HepG2 (cell line): ENCODE results near the gene LRRC45. TPM values are rescaled to one million over a fixed set of nuclear protein-coding genes. Genes with fewer than 3 reads are reported as not detected.

ENCODE experiments used
- ARNT ChIP-seq: fragments of 450-650 bp; IDR thresholded peaks from 2 replicates; pipeline ENCODE4 v1.6.1; 2017
- CBX1 ChIP-seq: IDR thresholded peaks from one replicate; pipeline ENCODE4 v1.6.1; 2016; ENCODE audit warnings: antibody characterized with exemption, low read depth
- LCORL ChIP-seq, 2 experiments: fragments of 450-650 bp in 1 of 2; sonication (generic) in 1 of 2; formaldehyde crosslinking in 1 of 2; IDR thresholded peaks; 2 replicates each; pipeline versions ENCODE4 v1.5.0 to v1.6.1; 2017 to 2020; ENCODE audit warnings: antibody characterized with exemption in 1 of 2, missing genetic modification reagents in 1 of 2
- MXI1 ChIP-seq: IDR thresholded peaks from 3 replicates; pipeline ENCODE4 v1.6.1; 2012; ENCODE audit warnings: low read depth, low read length, inconsistent platforms, borderline replicate concordance
- NPAS2 ChIP-seq: sonication (generic); formaldehyde crosslinking; IDR thresholded peaks from 2 replicates; pipeline ENCODE4 v1.8.0; 2022; ENCODE audit warnings: mild to moderate bottlenecking, missing genetic modification reagents, borderline replicate concordance
- NR1H2 ChIP-seq: sonication (generic); formaldehyde crosslinking; IDR thresholded peaks from 2 replicates; pipeline ENCODE4 v1.8.1; 2022; ENCODE audit warnings: low read depth, missing genetic modification reagents, borderline replicate concordance
- XRCC5 ChIP-seq: fragments of 200-400 bp; formaldehyde crosslinking; optimal IDR thresholded peaks from 2 replicates; pipeline ENCODE3; 2017; ENCODE audit warnings: mild to moderate bottlenecking, low read length
- ZNF230 ChIP-seq: sonication (generic); formaldehyde crosslinking; IDR thresholded peaks from 2 replicates; pipeline ENCODE4 v1.4.0; 2020; ENCODE audit warnings: mild to moderate bottlenecking, missing genetic modification reagents
- ZNF331 ChIP-seq: sonication (generic); formaldehyde crosslinking; IDR thresholded peaks from 2 replicates; pipeline ENCODE4 v1.4.0; 2020; ENCODE audit warnings: missing genetic modification reagents
- ZNF44 ChIP-seq: sonication (generic); formaldehyde crosslinking; IDR thresholded peaks from 2 replicates; pipeline ENCODE4 v1.5.1; 2020; ENCODE audit warnings: mild to moderate bottlenecking, missing genetic modification reagents
- ZNF878 ChIP-seq: sonication (generic); formaldehyde crosslinking; IDR thresholded peaks from 2 replicates; pipeline ENCODE4 v1.8.1; 2023; ENCODE audit warnings: mild to moderate bottlenecking, missing genetic modification reagents, moderate library complexity
- polyA plus RNA-seq, 8 experiments: library from polyadenylated mRNA; depleted of rRNA in 3 of 8; stranded (reverse) in 7 of 8; unstranded in 1 of 8; fragments of >200 nt; fragmentation: Illumina TruSeq in 4 of 8; extraction: Trizol in 4 of 8; gene quantifications; 2 replicates each; pipeline versions ENCODE4 v1.2.1 to v1.2.3, GENCODE V29; 2011 to 2016; ENCODE audit warnings: low read depth in 4 of 8, missing spikeins in 1 of 8, mixed read lengths in 1 of 8; ENCODE audit not compliant: insufficient read depth in 1 of 8
- total RNA-seq, 5 experiments: library from RNA; depleted of rRNA; stranded (reverse); fragments of >200 nt; fragmentation: Illumina TruSeq; extraction: Trizol; gene quantifications; 2 replicates each; pipeline ENCODE4 v1.2.3, GENCODE V29; 2016; ENCODE audit warnings: low read depth in 1 of 5
- TF ChIP-seq, protein P1 (sequence below): sonication (generic); formaldehyde crosslinking; IDR thresholded peaks from 2 replicates; pipeline ENCODE4 v1.4.0; 2020; ENCODE audit warnings: missing genetic modification reagents
- TF ChIP-seq, protein P2 (sequence below): sonication (generic); formaldehyde crosslinking; IDR thresholded peaks from 2 replicates; pipeline ENCODE4 v1.8.0; 2022; ENCODE audit warnings: mild to moderate bottlenecking, missing genetic modification reagents, moderate library complexity
- TF ChIP-seq, protein P3 (sequence below): IDR thresholded peaks from 2 replicates; pipeline ENCODE4 v1.6.1; 2018; ENCODE audit warnings: missing genetic modification reagents, mild to moderate bottlenecking, missing compliant biosample characterization
- TF ChIP-seq, protein P4 (sequence below): sonication (generic); IDR thresholded peaks from 2 replicates; pipeline ENCODE4 v1.6.1; 2016; ENCODE audit warnings: low read depth, borderline replicate concordance
- TF ChIP-seq, protein P5 (sequence below): sonication (generic); formaldehyde crosslinking; IDR thresholded peaks from 2 replicates; pipeline ENCODE4 v1.4.0; 2020; ENCODE audit warnings: missing genetic modification reagents; ENCODE audit errors: not compliant biosample characterization
- TF ChIP-seq, protein P6 (sequence below): sonication (generic); formaldehyde crosslinking; IDR thresholded peaks from 2 replicates; pipeline ENCODE4 v1.4.0; 2020; ENCODE audit warnings: missing genetic modification reagents, mild to moderate bottlenecking, borderline replicate concordance
- TF ChIP-seq, protein P7 (sequence below): sonication (generic); formaldehyde crosslinking; IDR thresholded peaks from 2 replicates; pipeline ENCODE4 v1.9.0; 2021; ENCODE audit warnings: missing genetic modification reagents, mild to moderate bottlenecking, borderline replicate concordance

The LRRC45 gene
- total and polyA plus RNA-seq, 2 of the 13 experiments (the other 11 are each of a cell fraction or from before 2014, with no cell fraction given) = 11.6 to 48.1 TPM

DNA sequence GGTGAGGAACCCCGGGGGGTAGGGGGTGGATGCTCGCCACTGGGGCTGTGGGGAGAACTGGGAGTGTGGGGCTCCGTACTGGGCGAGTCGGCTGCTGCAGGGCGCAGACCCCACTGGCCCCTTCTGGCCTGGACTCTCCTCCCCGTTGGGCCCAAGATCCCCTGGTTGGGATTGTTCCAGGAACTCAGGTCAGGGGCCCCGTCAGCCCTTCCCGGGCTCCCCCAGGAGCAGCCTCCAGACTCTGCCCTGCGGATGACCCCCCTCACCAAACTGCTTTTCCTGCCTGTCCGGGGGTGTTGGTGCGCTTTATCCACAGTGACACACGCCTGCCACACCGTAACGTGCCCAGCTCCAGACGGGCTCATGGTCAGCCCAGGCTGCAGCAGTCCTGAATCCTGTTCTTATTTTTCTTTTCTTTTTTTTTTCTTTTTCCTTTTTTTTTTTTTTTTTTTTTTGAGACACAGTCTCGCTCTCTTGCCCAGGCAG is 21.5 kb upstream of the LRRC45 start (continued):
- TF ChIP-seq, protein P1, sequence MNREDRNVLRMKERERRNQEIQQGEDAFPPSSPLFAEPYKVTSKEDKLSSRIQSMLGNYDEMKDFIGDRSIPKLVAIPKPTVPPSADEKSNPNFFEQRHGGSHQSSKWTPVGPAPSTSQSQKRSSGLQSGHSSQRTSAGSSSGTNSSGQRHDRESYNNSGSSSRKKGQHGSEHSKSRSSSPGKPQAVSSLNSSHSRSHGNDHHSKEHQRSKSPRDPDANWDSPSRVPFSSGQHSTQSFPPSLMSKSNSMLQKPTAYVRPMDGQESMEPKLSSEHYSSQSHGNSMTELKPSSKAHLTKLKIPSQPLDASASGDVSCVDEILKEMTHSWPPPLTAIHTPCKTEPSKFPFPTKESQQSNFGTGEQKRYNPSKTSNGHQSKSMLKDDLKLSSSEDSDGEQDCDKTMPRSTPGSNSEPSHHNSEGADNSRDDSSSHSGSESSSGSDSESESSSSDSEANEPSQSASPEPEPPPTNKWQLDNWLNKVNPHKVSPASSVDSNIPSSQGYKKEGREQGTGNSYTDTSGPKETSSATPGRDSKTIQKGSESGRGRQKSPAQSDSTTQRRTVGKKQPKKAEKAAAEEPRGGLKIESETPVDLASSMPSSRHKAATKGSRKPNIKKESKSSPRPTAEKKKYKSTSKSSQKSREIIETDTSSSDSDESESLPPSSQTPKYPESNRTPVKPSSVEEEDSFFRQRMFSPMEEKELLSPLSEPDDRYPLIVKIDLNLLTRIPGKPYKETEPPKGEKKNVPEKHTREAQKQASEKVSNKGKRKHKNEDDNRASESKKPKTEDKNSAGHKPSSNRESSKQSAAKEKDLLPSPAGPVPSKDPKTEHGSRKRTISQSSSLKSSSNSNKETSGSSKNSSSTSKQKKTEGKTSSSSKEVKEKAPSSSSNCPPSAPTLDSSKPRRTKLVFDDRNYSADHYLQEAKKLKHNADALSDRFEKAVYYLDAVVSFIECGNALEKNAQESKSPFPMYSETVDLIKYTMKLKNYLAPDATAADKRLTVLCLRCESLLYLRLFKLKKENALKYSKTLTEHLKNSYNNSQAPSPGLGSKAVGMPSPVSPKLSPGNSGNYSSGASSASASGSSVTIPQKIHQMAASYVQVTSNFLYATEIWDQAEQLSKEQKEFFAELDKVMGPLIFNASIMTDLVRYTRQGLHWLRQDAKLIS (CRISPR knock-in tag) = no peak
- TF ChIP-seq, protein P2, sequence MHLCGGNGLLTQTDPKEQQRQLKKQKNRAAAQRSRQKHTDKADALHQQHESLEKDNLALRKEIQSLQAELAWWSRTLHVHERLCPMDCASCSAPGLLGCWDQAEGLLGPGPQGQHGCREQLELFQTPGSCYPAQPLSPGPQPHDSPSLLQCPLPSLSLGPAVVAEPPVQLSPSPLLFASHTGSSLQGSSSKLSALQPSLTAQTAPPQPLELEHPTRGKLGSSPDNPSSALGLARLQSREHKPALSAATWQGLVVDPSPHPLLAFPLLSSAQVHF = no peak
- TF ChIP-seq, protein P3, sequence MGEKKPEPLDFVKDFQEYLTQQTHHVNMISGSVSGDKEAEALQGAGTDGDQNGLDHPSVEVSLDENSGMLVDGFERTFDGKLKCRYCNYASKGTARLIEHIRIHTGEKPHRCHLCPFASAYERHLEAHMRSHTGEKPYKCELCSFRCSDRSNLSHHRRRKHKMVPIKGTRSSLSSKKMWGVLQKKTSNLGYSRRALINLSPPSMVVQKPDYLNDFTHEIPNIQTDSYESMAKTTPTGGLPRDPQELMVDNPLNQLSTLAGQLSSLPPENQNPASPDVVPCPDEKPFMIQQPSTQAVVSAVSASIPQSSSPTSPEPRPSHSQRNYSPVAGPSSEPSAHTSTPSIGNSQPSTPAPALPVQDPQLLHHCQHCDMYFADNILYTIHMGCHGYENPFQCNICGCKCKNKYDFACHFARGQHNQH = no peak
- TF ChIP-seq ZNF878 (CRISPR knock-in tag) (no peak), ZNF230 (CRISPR knock-in tag) (no peak), NPAS2 (CRISPR knock-in tag) (no peak), NR1H2 (no peak), ARNT (no peak), LCORL (IDR thresholded peaks at IDR 0.05) (no peak), LCORL (CRISPR knock-in tag; IDR thresholded peaks at IDR 0.05) (no peak), CBX1 (no peak), ZNF331 (CRISPR knock-in tag) (no peak), ZNF44 (CRISPR knock-in tag) (no peak), MXI1 (no peak), XRCC5 (no peak)
- TF ChIP-seq, protein P4, sequence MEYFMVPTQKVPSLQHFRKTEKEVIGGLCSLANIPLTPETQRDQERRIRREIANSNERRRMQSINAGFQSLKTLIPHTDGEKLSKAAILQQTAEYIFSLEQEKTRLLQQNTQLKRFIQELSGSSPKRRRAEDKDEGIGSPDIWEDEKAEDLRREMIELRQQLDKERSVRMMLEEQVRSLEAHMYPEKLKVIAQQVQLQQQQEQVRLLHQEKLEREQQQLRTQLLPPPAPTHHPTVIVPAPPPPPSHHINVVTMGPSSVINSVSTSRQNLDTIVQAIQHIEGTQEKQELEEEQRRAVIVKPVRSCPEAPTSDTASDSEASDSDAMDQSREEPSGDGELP = no peak
- TF ChIP-seq, protein P5, sequence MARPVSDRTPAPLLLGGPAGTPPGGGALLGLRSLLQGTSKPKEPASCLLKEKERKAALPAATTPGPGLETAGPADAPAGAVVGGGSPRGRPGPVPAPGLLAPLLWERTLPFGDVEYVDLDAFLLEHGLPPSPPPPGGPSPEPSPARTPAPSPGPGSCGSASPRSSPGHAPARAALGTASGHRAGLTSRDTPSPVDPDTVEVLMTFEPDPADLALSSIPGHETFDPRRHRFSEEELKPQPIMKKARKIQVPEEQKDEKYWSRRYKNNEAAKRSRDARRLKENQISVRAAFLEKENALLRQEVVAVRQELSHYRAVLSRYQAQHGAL (CRISPR knock-in tag) = no peak
- TF ChIP-seq, protein P6, sequence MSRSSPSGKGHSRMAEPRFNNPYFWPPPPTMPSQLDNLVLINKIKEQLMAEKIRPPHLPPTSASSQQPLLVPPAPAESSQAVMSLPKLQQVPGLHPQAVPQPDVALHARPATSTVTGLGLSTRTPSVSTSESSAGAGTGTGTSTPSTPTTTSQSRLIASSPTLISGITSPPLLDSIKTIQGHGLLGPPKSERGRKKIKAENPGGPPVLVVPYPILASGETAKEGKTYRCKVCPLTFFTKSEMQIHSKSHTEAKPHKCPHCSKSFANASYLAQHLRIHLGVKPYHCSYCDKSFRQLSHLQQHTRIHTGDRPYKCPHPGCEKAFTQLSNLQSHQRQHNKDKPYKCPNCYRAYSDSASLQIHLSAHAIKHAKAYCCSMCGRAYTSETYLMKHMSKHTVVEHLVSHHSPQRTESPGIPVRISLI (CRISPR knock-in tag) = no peak
- TF ChIP-seq, protein P7, sequence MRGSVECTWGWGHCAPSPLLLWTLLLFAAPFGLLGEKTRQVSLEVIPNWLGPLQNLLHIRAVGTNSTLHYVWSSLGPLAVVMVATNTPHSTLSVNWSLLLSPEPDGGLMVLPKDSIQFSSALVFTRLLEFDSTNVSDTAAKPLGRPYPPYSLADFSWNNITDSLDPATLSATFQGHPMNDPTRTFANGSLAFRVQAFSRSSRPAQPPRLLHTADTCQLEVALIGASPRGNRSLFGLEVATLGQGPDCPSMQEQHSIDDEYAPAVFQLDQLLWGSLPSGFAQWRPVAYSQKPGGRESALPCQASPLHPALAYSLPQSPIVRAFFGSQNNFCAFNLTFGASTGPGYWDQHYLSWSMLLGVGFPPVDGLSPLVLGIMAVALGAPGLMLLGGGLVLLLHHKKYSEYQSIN = no peak
